ENCODE data around the gene ANKRD18B.
"Not testable (repeated sequence)": the region's sequence is repeated elsewhere in the genome, so short reads cannot be mapped to it uniquely, and the experiment has no call there.

GRCh38 chr9:33604249-33604648, 80.2 kb downstream of the ANKRD18B start:
- TF ChIP-seq CTCF (IDR thresholded peaks at IDR 0.05; ENCODE audit: control extremely low read depth in 1 of 3, insufficient read depth in 1 of 3, low read depth in 1 of 3, low read length in 3 of 3) = peak; percentile 10 to 41 (median 30); a peak in 3 of 4 replicates
- not testable (repeated sequence) for TF ChIP-seq POLR2A (IDR thresholded peaks at IDR 0.05; ENCODE audit: control extremely low read depth in 1 of 2, low read depth in 2 of 2, low read length in 2 of 2)
